DOHH2 (cell line): ENCODE data around the gene CENPU.

ENCODE experiments used
- H3F3A ChIP-seq: fragments of 200-600 bp; sonication (generic), shearing (Covaris generic); 2 replicates; pipeline ENCODE4 v1.6.0; 2016; ENCODE audit warnings: antibody characterized with exemption, mild to moderate bottlenecking; ENCODE audit not compliant: control insufficient read depth, insufficient read depth
- H3K27ac ChIP-seq: fragments of 200-600 bp; sonication (generic); 2 replicates; pipeline ENCODE4 v1.5.1; 2014; ENCODE audit warnings: low read depth, mild to moderate bottlenecking, low read length, moderate library complexity
- H3K27me3 ChIP-seq: fragments of 200-600 bp; sonication (generic); 2 replicates; pipeline ENCODE4 v1.6.1; 2014; ENCODE audit warnings: mild to moderate bottlenecking, low read length, mixed read lengths; ENCODE audit not compliant: control insufficient read depth
- H3K36me3 ChIP-seq: fragments of 200-600 bp; sonication (generic); 2 replicates; pipeline ENCODE4 v1.6.1; 2014; ENCODE audit warnings: mild to moderate bottlenecking, low read length, moderate library complexity, mixed read lengths; ENCODE audit not compliant: control insufficient read depth
- H3K4me1 ChIP-seq: fragments of 200-600 bp; sonication (generic); 2 replicates; pipeline ENCODE4 v1.6.1; 2014; ENCODE audit warnings: mild to moderate bottlenecking, low read length, mixed read lengths; ENCODE audit not compliant: control insufficient read depth
- H3K4me2 ChIP-seq: fragments of 200-600 bp; sonication (generic); 2 replicates; pipeline ENCODE4 v1.6.0; 2014; ENCODE audit warnings: mild to moderate bottlenecking, low read length, moderate library complexity
- H3K4me3 ChIP-seq: fragments of 200-600 bp; sonication (generic); 2 replicates; pipeline ENCODE4 v1.5.1; 2014; ENCODE audit warnings: mild to moderate bottlenecking, low read length, mixed read lengths
- H3K79me2 ChIP-seq: fragments of 200-600 bp; sonication (generic); 2 replicates; pipeline ENCODE4 v1.6.1; 2014; ENCODE audit warnings: mild to moderate bottlenecking, low read length, mixed read lengths; ENCODE audit not compliant: control insufficient read depth
- H3K9me2 ChIP-seq: fragments of 200-600 bp; sonication (generic); replicated peaks from 2 replicates; pipeline ENCODE4 v1.6.1; 2014; ENCODE audit warnings: mild to moderate bottlenecking, low read length, mixed read lengths; ENCODE audit not compliant: control insufficient read depth
- H3K9me3 ChIP-seq: fragments of 200-600 bp; sonication (generic); 2 replicates; pipeline ENCODE4 v1.6.1; 2014; ENCODE audit warnings: antibody characterized with exemption, low read length, mixed read lengths; ENCODE audit not compliant: control insufficient read depth, insufficient read depth
- H4K20me1 ChIP-seq: fragments of 200-600 bp; sonication (generic); 2 replicates; pipeline ENCODE4 v1.6.0; 2014; ENCODE audit warnings: low read depth, mild to moderate bottlenecking, antibody characterized with exemption, low read length, moderate library complexity; ENCODE audit not compliant: control insufficient read depth, insufficient read depth
- CTCF ChIP-seq: fragments of 200-600 bp; sonication (generic); IDR thresholded peaks from one replicate; pipeline ENCODE4 v1.5.1; 2014; ENCODE audit warnings: antibody characterized with exemption, mild to moderate bottlenecking, low read depth, low read length; ENCODE audit not compliant: poor library complexity, severe bottlenecking
- EZH2phosphoT487 ChIP-seq: fragments of 200-600 bp; sonication (generic); IDR thresholded peaks from 2 replicates; pipeline ENCODE4 v1.6.1; 2017; ENCODE audit warnings: borderline replicate concordance, mild to moderate bottlenecking, antibody characterized with exemption, low read length, moderate library complexity, mixed read lengths

CENPU gene

GRCh38 chr4:184688005-184688404 is 45.9 kb downstream of the CENPU start:
- Histone ChIP-seq H3K4me1 (no peaks in the 10 kb centered on the region), H3K79me2 (no peaks in the 10 kb centered on the region), H3F3A (peaks cover 10% of the 10 kb centered on the region; the same call in 1 of the 2 replicates), H3K9me2 (no peaks in the 10 kb centered on the region), H3K4me2 (no peak overlapping the region), H3K9me3 (no peaks in the 10 kb centered on the region), H3K4me3 (no peak overlapping the region), H4K20me1 (no peaks in the 10 kb centered on the region), H3K27ac (no peak overlapping the region), H3K27me3 (no peaks in the 10 kb centered on the region), H3K36me3 (peaks cover 9% of the 10 kb centered on the region)
- TF ChIP-seq EZH2phosphoT487 (no peak), CTCF (no peak)

- H3K36me3 ChIP-seq, result no peaks in the 10 kb centered on the region
- H3K4me2 ChIP-seq, result no peak overlapping the region
- no peaks in the 10 kb centered on the region for H3K27me3 ChIP-seq
- TF ChIP-seq EZH2phosphoT487, result no peak
- TF ChIP-seq CTCF, result no peak
- H3K27ac ChIP-seq, result no peak overlapping the region
- no peaks in the 10 kb centered on the region for H3K79me2 ChIP-seq
- H3K4me1 ChIP-seq, result no peaks in the 10 kb centered on the region
- H3K9me2 ChIP-seq, result no peaks in the 10 kb centered on the region
- H3K9me3 ChIP-seq, result no peaks in the 10 kb centered on the region
- no peaks in the 10 kb centered on the region for H3F3A ChIP-seq
- no peak overlapping the region for H3K4me3 ChIP-seq
- no peaks in the 10 kb centered on the region for H4K20me1 ChIP-seq
Measured at GRCh38 chr4:184684491-184685189, 49.3 kb downstream of the CENPU start.

- no peaks in the 10 kb centered on the region for H3K27me3 ChIP-seq
- no peaks in the 10 kb centered on the region for H3K79me2 ChIP-seq
- no peaks in the 10 kb centered on the region for H3K36me3 ChIP-seq
- no peaks in the 10 kb centered on the region for H4K20me1 ChIP-seq
- H3K9me2 ChIP-seq, result no peaks in the 10 kb centered on the region
- no peak overlapping the region for H3K4me2 ChIP-seq
- H3K4me1 ChIP-seq, result no peaks in the 10 kb centered on the region
- H3K9me3 ChIP-seq, result no peaks in the 10 kb centered on the region
- H3K4me3 ChIP-seq, result no peak overlapping the region
- TF ChIP-seq CTCF (no peak), EZH2phosphoT487 (no peak)
- no peak overlapping the region for H3K27ac ChIP-seq
- H3F3A ChIP-seq, result 0 out of 2 replicates have a peak, but pooled peaks cover 2% of the 10 kb centered on the region
Measured at GRCh38 chr4:184681916-184682315, 52.0 kb downstream of the CENPU start.
